Stomach smooth muscle (tissue), 2 donors: ENCODE data around the gene KAZN.

Experiments used
- H3K27ac ChIP-seq: one replicate; pipeline ENCODE4 v1.7.0; 2013; ENCODE audit warnings: mild to moderate bottlenecking, low read length, inconsistent platforms
- H3K27me3 ChIP-seq, 2 donors: one replicate each; pipeline ENCODE4 v1.7.0; 2013; ENCODE audit warnings: low read length in 2 of 2; ENCODE audit not compliant: insufficient read depth in 2 of 2, control insufficient read depth in 1 of 2
- H3K36me3 ChIP-seq, 2 donors: one replicate each; pipeline ENCODE4 v1.7.0; 2013; ENCODE audit warnings: low read length in 2 of 2; ENCODE audit not compliant: control insufficient read depth in 2 of 2, insufficient read depth in 2 of 2
- H3K4me1 ChIP-seq: one replicate; pipeline ENCODE4 v1.7.0; 2013; ENCODE audit warnings: low read length; ENCODE audit not compliant: control insufficient read depth, insufficient read depth
- H3K4me3 ChIP-seq, 2 donors: one replicate each; pipeline ENCODE4 v1.7.0; 2013; ENCODE audit warnings: low read length in 2 of 2
- H3K9ac ChIP-seq, 2 donors: one replicate each; pipeline ENCODE4 v1.7.0; 2013; ENCODE audit warnings: low read length in 2 of 2, mild to moderate bottlenecking in 1 of 2
- H3K9me3 ChIP-seq, 2 donors: one replicate each; pipeline ENCODE4 v1.7.0; 2013; ENCODE audit warnings: low read length in 2 of 2; ENCODE audit not compliant: control insufficient read depth in 2 of 2
- donor health status: healthy.
- donor health status: Pancreatic carcinoma.

KAZN gene

GRCh38 chr1:14590411-14591180 is 7.9 kb upstream of the KAZN start:
- Histone ChIP-seq H3K9me3 (no peaks in the 10 kb centered on the region), H3K4me1 (no peaks in the 10 kb centered on the region), H3K27ac (no peak overlapping the region), H3K27me3 (peaks cover 0 to 3% of the 10 kb centered on the region in 2 donors), H3K36me3 (no peaks in the 10 kb centered on the region), H3K9ac (no peak overlapping the region), H3K4me3 (no peak overlapping the region)

GRCh38 chr1:14591600-14591999 is 6.9 kb upstream of the KAZN start:
- Histone ChIP-seq H3K27me3 (peaks cover 0 to 2% of the 10 kb centered on the region in 2 donors), H3K4me3 (no peak overlapping the region), H3K9ac (no peak overlapping the region), H3K36me3 (no peaks in the 10 kb centered on the region), H3K9me3 (no peaks in the 10 kb centered on the region), H3K4me1 (no peaks in the 10 kb centered on the region), H3K27ac (no peak overlapping the region)

- H3K27me3 ChIP-seq, result peaks cover 0 to 5% of the 10 kb centered on the region in 2 donors
- no peak overlapping the region for H3K27ac ChIP-seq
- no peak overlapping the region for H3K4me3 ChIP-seq
- H3K36me3 ChIP-seq, result no peaks in the 10 kb centered on the region
- no peaks in the 10 kb centered on the region for H3K4me1 ChIP-seq
- no peaks in the 10 kb centered on the region for H3K9me3 ChIP-seq
- no peak overlapping the region for H3K9ac ChIP-seq
These were observed 6.4 kb upstream of the KAZN start for GRCh38 chr1:14592004-14592631.

GRCh38 chr1:14593302-14593701 is 5.2 kb upstream of the KAZN start:
- peaks cover 8% of the 10 kb centered on the region for H3K4me1 ChIP-seq
- H3K9me3 ChIP-seq, result no peaks in the 10 kb centered on the region
- no peak overlapping the region for H3K27ac ChIP-seq
- no peak overlapping the region for H3K9ac ChIP-seq
- no peak overlapping the region for H3K4me3 ChIP-seq
- H3K36me3 ChIP-seq, result no peaks in the 10 kb centered on the region
- H3K27me3 ChIP-seq, result peaks cover 7 to 14% of the 10 kb centered on the region in 2 donors

- Histone ChIP-seq H3K27ac (no peak overlapping the region), H3K9ac (no peak overlapping the region), H3K4me3 (no peak overlapping the region), H3K36me3 (no peaks in the 10 kb centered on the region), H3K4me1 (peaks cover 12% of the 10 kb centered on the region), H3K9me3 (no peaks in the 10 kb centered on the region), H3K27me3 (peaks cover 14 to 15% of the 10 kb centered on the region in 2 donors)
These were observed 4.4 kb upstream of the KAZN start for GRCh38 chr1:14594045-14594444.

GRCh38 chr1:14596591-14596990 is 1.9 kb upstream of the KAZN start:
- H3K4me3 ChIP-seq, result no peak overlapping the region
- H3K4me1 ChIP-seq, result peaks cover 15% of the 10 kb centered on the region
- H3K9ac ChIP-seq, result no peak overlapping the region
- H3K9me3 ChIP-seq, result no peaks in the 10 kb centered on the region
- no peaks in the 10 kb centered on the region for H3K36me3 ChIP-seq
- peaks cover 26 to 30% of the 10 kb centered on the region in 2 donors for H3K27me3 ChIP-seq
- no peak overlapping the region for H3K27ac ChIP-seq

GRCh38 chr1:14597343-14598006 is 1.0 kb upstream of the KAZN start:
- Histone ChIP-seq H3K9me3 (no peaks in the 10 kb centered on the region), H3K27me3 (peaks cover 26 to 30% of the 10 kb centered on the region in 2 donors), H3K9ac (no peak overlapping the region)

GRCh38 chr1:14598007-14598497 is 433 bp upstream of the KAZN start:
- Histone ChIP-seq H3K4me3 (peak overlapping the region; percentile 28 to 71), H3K9me3 (no peaks in the 10 kb centered on the region), H3K4me1 (peaks cover 15% of the 10 kb centered on the region), H3K27me3 (peaks cover 26 to 30% of the 10 kb centered on the region in 2 donors), H3K9ac (no peak overlapping the region), H3K36me3 (no peaks in the 10 kb centered on the region), H3K27ac (no peak overlapping the region)

More at GRCh38 chr1:14597343-14598006, 1.0 kb upstream of the KAZN start:
- no peak overlapping the region for H3K4me3 ChIP-seq
- H3K27ac ChIP-seq, result no peak overlapping the region
- peaks cover 15% of the 10 kb centered on the region for H3K4me1 ChIP-seq
- H3K36me3 ChIP-seq, result no peaks in the 10 kb centered on the region

GRCh38 chr1:14599183-14599791 is 802 bp downstream of the KAZN start:
- H3K36me3 ChIP-seq, result no peaks in the 10 kb centered on the region
- peak overlapping the region; percentile 46 to 71 for H3K4me3 ChIP-seq
- peaks cover 17% of the 10 kb centered on the region for H3K4me1 ChIP-seq
- no peak overlapping the region for H3K9ac ChIP-seq
- peaks cover 29 to 36% of the 10 kb centered on the region in 2 donors for H3K27me3 ChIP-seq
- H3K27ac ChIP-seq, result no peak overlapping the region
- no peaks in the 10 kb centered on the region for H3K9me3 ChIP-seq

GRCh38 chr1:14599800-14600199 is 1.3 kb downstream of the KAZN start:
- Histone ChIP-seq H3K36me3 (no peaks in the 10 kb centered on the region), H3K4me1 (peaks cover 17% of the 10 kb centered on the region), H3K9ac (no peak overlapping the region), H3K27me3 (peaks cover 29 to 35% of the 10 kb centered on the region in 2 donors), H3K9me3 (no peaks in the 10 kb centered on the region), H3K27ac (no peak overlapping the region), H3K4me3 (peak overlapping the region; percentile 46 to 71)
